ENCODE data around the gene DBT.

GRCh38 chr1:100287162-100287561 is 37.5 kb upstream of the DBT start:
- TF ChIP-seq SP1 (IDR thresholded peaks at IDR 0.05; ENCODE audit: low read depth, low read length) (no peak), GTF2F1 (IDR thresholded peaks at IDR 0.05; ENCODE audit: borderline replicate concordance, low read depth, low read length) (no peak), SAP30 (IDR thresholded peaks at IDR 0.05; ENCODE audit: insufficient read depth, insufficient replicate concordance, low read length) (no peak), JUN (IDR thresholded peaks at IDR 0.05; ENCODE audit: low read depth, low read length) (no peak), EZH2 (IDR thresholded peaks at IDR 0.05; ENCODE audit: low read depth, low read length, severe bottlenecking) (no peak), EP300 (IDR thresholded peaks at IDR 0.05; ENCODE audit: borderline replicate concordance in 1 of 2, low read depth in 2 of 2, low read length in 2 of 2) (no peak), RAD21 (IDR thresholded peaks at IDR 0.05 in 1 of 2, conservative IDR thresholded peaks at IDR 0.05 in 1 of 2; ENCODE audit: low read depth in 2 of 2, low read length in 2 of 2) (no peak), FOSL1 (IDR thresholded peaks at IDR 0.05; ENCODE audit: insufficient read depth, low read depth, low read length) (no peak), POLR2A (IDR thresholded peaks at IDR 0.05; ENCODE audit: control extremely low read depth in 1 of 2, low read depth in 2 of 2, low read length in 2 of 2) (no peak), YY1 (IDR thresholded peaks at IDR 0.05; ENCODE audit: low read depth, low read length) (no peak), CEBPB (IDR thresholded peaks at IDR 0.05; ENCODE audit: low read depth, low read length) (no peak)
- TF ChIP-seq, protein P1, sequence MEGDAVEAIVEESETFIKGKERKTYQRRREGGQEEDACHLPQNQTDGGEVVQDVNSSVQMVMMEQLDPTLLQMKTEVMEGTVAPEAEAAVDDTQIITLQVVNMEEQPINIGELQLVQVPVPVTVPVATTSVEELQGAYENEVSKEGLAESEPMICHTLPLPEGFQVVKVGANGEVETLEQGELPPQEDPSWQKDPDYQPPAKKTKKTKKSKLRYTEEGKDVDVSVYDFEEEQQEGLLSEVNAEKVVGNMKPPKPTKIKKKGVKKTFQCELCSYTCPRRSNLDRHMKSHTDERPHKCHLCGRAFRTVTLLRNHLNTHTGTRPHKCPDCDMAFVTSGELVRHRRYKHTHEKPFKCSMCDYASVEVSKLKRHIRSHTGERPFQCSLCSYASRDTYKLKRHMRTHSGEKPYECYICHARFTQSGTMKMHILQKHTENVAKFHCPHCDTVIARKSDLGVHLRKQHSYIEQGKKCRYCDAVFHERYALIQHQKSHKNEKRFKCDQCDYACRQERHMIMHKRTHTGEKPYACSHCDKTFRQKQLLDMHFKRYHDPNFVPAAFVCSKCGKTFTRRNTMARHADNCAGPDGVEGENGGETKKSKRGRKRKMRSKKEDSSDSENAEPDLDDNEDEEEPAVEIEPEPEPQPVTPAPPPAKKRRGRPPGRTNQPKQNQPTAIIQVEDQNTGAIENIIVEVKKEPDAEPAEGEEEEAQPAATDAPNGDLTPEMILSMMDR (IDR thresholded peaks at IDR 0.05; ENCODE audit: control extremely low read depth in 1 of 3, insufficient read depth in 1 of 3, low read depth in 1 of 3, low read length in 3 of 3) = no peak

Data from H1 (cell line).